GM23338 (cell line): ENCODE results near the gene DNAJC13. TPM values are rescaled to one million over a fixed set of nuclear protein-coding genes. Genes with fewer than 3 reads are reported as not detected.

Experiments
- ATAC-seq: fragments of 200-7000 bp; cut with Tn5 transposase; 3 replicates; pipeline ENCODE4 v1.9.1; 2020
- DNase-seq: peaks from one replicate; pipeline ENCODE4 v3.0.0-alpha.2; 2015; ENCODE audit warnings: low spot score
- H2AFZ ChIP-seq: fragments of 200-600 bp; sonication (generic); 2 replicates; pipeline ENCODE4 v1.8.0; 2016; ENCODE audit warnings: antibody characterized with exemption, mild to moderate bottlenecking, moderate library complexity
- H3F3A ChIP-seq: fragments of 200-600 bp; sonication (generic); replicated peaks from 2 replicates; pipeline ENCODE4 v1.8.0; 2017; ENCODE audit warnings: antibody characterized with exemption, mixed run types, low read depth
- H3K27ac ChIP-seq: fragments of 200-600 bp; sonication (generic); 2 replicates; pipeline ENCODE4 v1.6.1; 2016; ENCODE audit warnings: low read depth
- H3K27me3 ChIP-seq: fragments of 200-600 bp; sonication (generic); 2 replicates; pipeline ENCODE4 v1.8.0; 2016; ENCODE audit warnings: mild to moderate bottlenecking, mixed run types, moderate library complexity; ENCODE audit not compliant: insufficient read depth
- H3K36me3 ChIP-seq: fragments of 200-600 bp; sonication (generic); 2 replicates; pipeline ENCODE4 v1.8.0; 2016; ENCODE audit warnings: mild to moderate bottlenecking; ENCODE audit not compliant: insufficient read depth
- H3K4me1 ChIP-seq: fragments of 200-600 bp; sonication (generic); 2 replicates; pipeline ENCODE4 v1.8.0; 2016; ENCODE audit warnings: mild to moderate bottlenecking, moderate library complexity; ENCODE audit not compliant: insufficient read depth
- H3K4me2 ChIP-seq: fragments of 200-600 bp; sonication (generic); 2 replicates; pipeline ENCODE4 v1.7.1; 2017; ENCODE audit warnings: mixed run types
- H3K4me3 ChIP-seq: fragments of 200-600 bp; sonication (generic); 2 replicates; pipeline ENCODE4 v1.6.1; 2016; ENCODE audit warnings: mixed run types
- H3K79me2 ChIP-seq: fragments of 200-600 bp; sonication (generic); replicated peaks from 2 replicates; pipeline ENCODE4 v1.8.0; 2017; ENCODE audit warnings: mild to moderate bottlenecking; ENCODE audit not compliant: insufficient read depth
- H3K9me2 ChIP-seq: fragments of 200-600 bp; sonication (generic); 2 replicates; pipeline ENCODE4 v1.8.0; 2017; ENCODE audit not compliant: insufficient read depth
- H4K20me1 ChIP-seq: fragments of 200-600 bp; sonication (generic); replicated peaks from 2 replicates; pipeline ENCODE4 v1.8.0; 2017; ENCODE audit warnings: mild to moderate bottlenecking; ENCODE audit not compliant: insufficient read depth
- H3K27ac Mint-ChIP-seq: 2 replicates; pipeline ENCODE4 v1.8.0; 2020; ENCODE audit warnings: inconsistent platforms, mild to moderate bottlenecking, moderate library complexity, mixed read lengths
- H3K27me3 Mint-ChIP-seq: 3 replicates; pipeline ENCODE4 v1.8.0; 2022; ENCODE audit warnings: low read depth, mild to moderate bottlenecking, moderate library complexity, mixed read lengths, inconsistent platforms; ENCODE audit not compliant: insufficient read depth, poor library complexity
- H3K36me3 Mint-ChIP-seq: 3 replicates; pipeline ENCODE4 v1.8.0; 2021; ENCODE audit warnings: low read depth, mild to moderate bottlenecking, inconsistent platforms, moderate library complexity, mixed read lengths
- H3K4me1 Mint-ChIP-seq: 3 replicates; pipeline ENCODE4 v1.8.0; 2020; ENCODE audit warnings: mild to moderate bottlenecking, inconsistent platforms, mixed read lengths
- H3K4me3 Mint-ChIP-seq: 3 replicates; pipeline ENCODE4 v1.8.0; 2021; ENCODE audit warnings: moderate library complexity, mild to moderate bottlenecking, inconsistent platforms, mixed read lengths
- H3K9me3 Mint-ChIP-seq: 3 replicates; pipeline ENCODE4 v1.8.0; 2020; ENCODE audit warnings: moderate library complexity, mild to moderate bottlenecking, inconsistent platforms, mixed read lengths
- CREB1 ChIP-seq: fragments of 250-450 bp; sonication (Bioruptor Pico); IDR thresholded peaks from 2 replicates; pipeline ENCODE4 v1.5.0; 2020; ENCODE audit warnings: low read depth, mild to moderate bottlenecking, moderate library complexity
- CTCF ChIP-seq, 2 experiments: fragments of 200-600 bp in 1 of 2; sonication (generic) in 1 of 2; conservative IDR thresholded peaks; 2 replicates each; pipeline versions ENCODE4 v1.5.1 to v1.6.1; 2016 to 2017; ENCODE audit warnings: antibody characterized with exemption in 2 of 2, low read depth in 2 of 2, mild to moderate bottlenecking in 2 of 2, moderate library complexity in 1 of 2
- ETS1 ChIP-seq: IDR thresholded peaks from 2 replicates; pipeline ENCODE4 v1.6.1; 2016; ENCODE audit warnings: antibody characterized with exemption
- EZH2 ChIP-seq: fragments of 200-600 bp; sonication (generic); IDR thresholded peaks from one replicate; pipeline ENCODE4 v1.8.0; 2017; ENCODE audit warnings: antibody characterized with exemption, mild to moderate bottlenecking, low read depth; ENCODE audit not compliant: unreplicated experiment
- JUNB ChIP-seq: IDR thresholded peaks from one replicate; pipeline ENCODE4 v1.6.1; 2016; ENCODE audit warnings: antibody characterized with exemption; ENCODE audit not compliant: unreplicated experiment
- NANOG ChIP-seq: IDR thresholded peaks from 2 replicates; pipeline ENCODE4 v1.6.1; 2016; ENCODE audit warnings: antibody characterized with exemption, borderline replicate concordance
- POLR2AphosphoS5 ChIP-seq: IDR thresholded peaks from 2 replicates; pipeline ENCODE4 v1.6.1; 2016; ENCODE audit warnings: antibody characterized with exemption, low read depth
- REST ChIP-seq: IDR thresholded peaks from one replicate; pipeline ENCODE4 v1.6.1; 2018; ENCODE audit warnings: antibody characterized with exemption; ENCODE audit not compliant: unreplicated experiment
- STAT1 ChIP-seq: IDR thresholded peaks from one replicate; pipeline ENCODE4 v1.6.1; 2016; ENCODE audit warnings: antibody characterized with exemption; ENCODE audit not compliant: unreplicated experiment
- ZNF114 ChIP-seq: fragments of 250-450 bp; sonication (Bioruptor Pico); IDR thresholded peaks from 2 replicates; pipeline ENCODE4 v1.5.0; 2020; ENCODE audit warnings: mild to moderate bottlenecking, moderate library complexity
- ZNF331 ChIP-seq: fragments of 250-450 bp; sonication (Bioruptor Pico); IDR thresholded peaks from 2 replicates; pipeline ENCODE4 v1.5.0; 2020; ENCODE audit warnings: low read depth, mild to moderate bottlenecking, moderate library complexity
- polyA plus RNA-seq: library from polyadenylated mRNA; unstranded; fragments of >200 nt; fragmentation: Nextera tagmentation; extraction: Ambion mirVana; gene quantifications from 2 replicates; pipeline ENCODE4 v1.2.1, GENCODE V29; 2016
- total RNA-seq: library from RNA; depleted of rRNA; stranded (reverse); fragments of >200 nt; shearing (Covaris generic); gene quantifications from 2 replicates; pipeline ENCODE4 v1.2.3, GENCODE V29; 2014

DNAJC13 gene
- total and polyA plus RNA-seq, 2 experiments from 2014 or later = 8.3 to 33.6 TPM

GRCh38 chr3:132486099-132486498 is 68.8 kb downstream of the DNAJC13 start (continued):
- TF ChIP-seq CTCF (conservative IDR thresholded peaks at IDR 0.05; ENCODE audit: low read depth in 2 of 2) (no peak), ETS1 (no peak)

GRCh38 chr3:132488151-132488550 is 70.8 kb downstream of the DNAJC13 start:
- Mint-ChIP-seq H3K27ac (no peak overlapping the region), H3K27me3 (no peaks in the 10 kb centered on the region), H3K4me3 (no peak overlapping the region), H3K36me3 (peaks cover 13% of the 10 kb centered on the region; the same call in 2 of the 3 replicates), H3K4me1 (no peaks in the 10 kb centered on the region), H3K9me3 (no peaks in the 10 kb centered on the region)
- Histone ChIP-seq H3F3A (no peaks in the 10 kb centered on the region), H3K4me1 (no peaks in the 10 kb centered on the region), H3K27me3 (no peaks in the 10 kb centered on the region), H3K27ac (no peak overlapping the region), H2AFZ (no peak overlapping the region), H3K4me3 (no peak overlapping the region), H3K9me2 (no peaks in the 10 kb centered on the region), H3K4me2 (no peak overlapping the region), H3K79me2 (no peaks in the 10 kb centered on the region), H4K20me1 (no peaks in the 10 kb centered on the region), H3K36me3 (peaks cover 9% of the 10 kb centered on the region; the same call in 1 of the 2 replicates)
- DNase-seq (no peak), ATAC-seq (no peak)
- TF ChIP-seq NANOG (no peak), ETS1 (no peak), ZNF331 (CRISPR knock-in tag) (no peak), CREB1 (CRISPR knock-in tag) (no peak), ZNF114 (CRISPR knock-in tag) (no peak), CTCF (conservative IDR thresholded peaks at IDR 0.05; ENCODE audit: low read depth in 2 of 2) (no peak), EZH2 (no peak), POLR2AphosphoS5 (no peak), REST (no peak), STAT1 (no peak), JUNB (no peak)
